HepG2 (cell line): ENCODE data around the gene L3MBTL1. TPM values are rescaled to one million over a fixed set of nuclear protein-coding genes. Genes with fewer than 3 reads are reported as not detected.

Experiments
- CHCHD3 ChIP-seq: sonication (generic); formaldehyde crosslinking; IDR thresholded peaks from 2 replicates; pipeline ENCODE4 v1.8.0; 2022; ENCODE audit warnings: mild to moderate bottlenecking, missing genetic modification reagents, moderate library complexity
- DNMT3B ChIP-seq: conservative IDR thresholded peaks from 2 replicates; pipeline ENCODE4 v1.6.1; 2016; ENCODE audit warnings: missing biosample characterization, control low read depth
- EP300 ChIP-seq, 3 experiments: sonication (generic) in 1 of 3; formaldehyde crosslinking in 1 of 3; IDR thresholded peaks; 2 replicates each; pipeline versions ENCODE4 v1.5.1 to v1.6.1; 2011 to 2020; ENCODE audit warnings: low read depth in 2 of 3, low read length in 2 of 3, borderline replicate concordance in 1 of 3, improper control_type of control experiment in 1 of 3, mild to moderate bottlenecking in 1 of 3, missing genetic modification reagents in 1 of 3, moderate library complexity in 1 of 3
- NRL ChIP-seq: sonication (generic); formaldehyde crosslinking; IDR thresholded peaks from 2 replicates; pipeline ENCODE4 v1.5.0; 2020; ENCODE audit warnings: missing genetic modification reagents, mild to moderate bottlenecking, moderate library complexity, borderline replicate concordance
- RORA ChIP-seq: sonication (generic); formaldehyde crosslinking; IDR thresholded peaks from 2 replicates; pipeline ENCODE4 v1.5.0; 2020; ENCODE audit warnings: mild to moderate bottlenecking, missing genetic modification reagents, moderate library complexity
- RXRB ChIP-seq: IDR thresholded peaks from 2 replicates; pipeline ENCODE4 v1.6.1; 2016; ENCODE audit warnings: borderline replicate concordance, missing genetic modification reagents, missing compliant biosample characterization
- SMARCC2 ChIP-seq: fragments of 450-650 bp; IDR thresholded peaks from 2 replicates; pipeline ENCODE4 v1.6.1; 2017; ENCODE audit warnings: antibody characterized with exemption, mild to moderate bottlenecking
- ZNF746 ChIP-seq: sonication (generic); formaldehyde crosslinking; IDR thresholded peaks from 2 replicates; pipeline ENCODE4 v1.8.0; 2022; ENCODE audit warnings: mild to moderate bottlenecking, missing genetic modification reagents
- ZNF788 ChIP-seq: sonication (generic); formaldehyde crosslinking; IDR thresholded peaks from 2 replicates; pipeline ENCODE4 v1.5.0; 2020; ENCODE audit warnings: mild to moderate bottlenecking, missing genetic modification reagents, borderline replicate concordance
- polyA plus RNA-seq, 8 experiments: library from polyadenylated mRNA; depleted of rRNA in 3 of 8; stranded (reverse) in 7 of 8; unstranded in 1 of 8; fragments of >200 nt; fragmentation: Illumina TruSeq in 4 of 8; extraction: Trizol in 4 of 8; gene quantifications; 2 replicates each; pipeline versions ENCODE4 v1.2.1 to v1.2.3, GENCODE V29; 2011 to 2016; ENCODE audit warnings: low read depth in 4 of 8, missing spikeins in 1 of 8, mixed read lengths in 1 of 8; ENCODE audit not compliant: insufficient read depth in 1 of 8
- total RNA-seq, 5 experiments: library from RNA; depleted of rRNA; stranded (reverse); fragments of >200 nt; fragmentation: Illumina TruSeq; extraction: Trizol; gene quantifications; 2 replicates each; pipeline ENCODE4 v1.2.3, GENCODE V29; 2016; ENCODE audit warnings: low read depth in 1 of 5
- TF ChIP-seq, protein P1 (sequence below): sonication (generic); formaldehyde crosslinking; IDR thresholded peaks from 2 replicates; pipeline ENCODE4 v1.4.0; 2020; ENCODE audit warnings: missing genetic modification reagents, mild to moderate bottlenecking, borderline replicate concordance
- TF ChIP-seq, protein P2 (sequence below): sonication (generic); formaldehyde crosslinking; IDR thresholded peaks from 2 replicates; pipeline ENCODE4 v1.5.1; 2020; ENCODE audit warnings: missing genetic modification reagents, mild to moderate bottlenecking, borderline replicate concordance
- TF ChIP-seq, protein P3 (sequence below), 2 experiments: sonication (generic) in 1 of 2; formaldehyde crosslinking in 1 of 2; IDR thresholded peaks; 2 replicates each; pipeline versions ENCODE4 v1.6.1 to v1.9.0; 2014 to 2022; ENCODE audit warnings: antibody characterized with exemption in 1 of 2, borderline replicate concordance in 1 of 2, inconsistent platforms in 1 of 2, low read depth in 1 of 2, missing genetic modification reagents in 1 of 2
- TF ChIP-seq, protein P4 (sequence below): IDR thresholded peaks from 2 replicates; pipeline ENCODE4 v1.6.1; 2018; ENCODE audit warnings: missing genetic modification reagents

L3MBTL1 gene
- total and polyA plus RNA-seq, 2 of the 13 experiments (the other 11 are each of a cell fraction or from before 2014, with no cell fraction given), result 9.0 to 17.8 TPM

DNA sequence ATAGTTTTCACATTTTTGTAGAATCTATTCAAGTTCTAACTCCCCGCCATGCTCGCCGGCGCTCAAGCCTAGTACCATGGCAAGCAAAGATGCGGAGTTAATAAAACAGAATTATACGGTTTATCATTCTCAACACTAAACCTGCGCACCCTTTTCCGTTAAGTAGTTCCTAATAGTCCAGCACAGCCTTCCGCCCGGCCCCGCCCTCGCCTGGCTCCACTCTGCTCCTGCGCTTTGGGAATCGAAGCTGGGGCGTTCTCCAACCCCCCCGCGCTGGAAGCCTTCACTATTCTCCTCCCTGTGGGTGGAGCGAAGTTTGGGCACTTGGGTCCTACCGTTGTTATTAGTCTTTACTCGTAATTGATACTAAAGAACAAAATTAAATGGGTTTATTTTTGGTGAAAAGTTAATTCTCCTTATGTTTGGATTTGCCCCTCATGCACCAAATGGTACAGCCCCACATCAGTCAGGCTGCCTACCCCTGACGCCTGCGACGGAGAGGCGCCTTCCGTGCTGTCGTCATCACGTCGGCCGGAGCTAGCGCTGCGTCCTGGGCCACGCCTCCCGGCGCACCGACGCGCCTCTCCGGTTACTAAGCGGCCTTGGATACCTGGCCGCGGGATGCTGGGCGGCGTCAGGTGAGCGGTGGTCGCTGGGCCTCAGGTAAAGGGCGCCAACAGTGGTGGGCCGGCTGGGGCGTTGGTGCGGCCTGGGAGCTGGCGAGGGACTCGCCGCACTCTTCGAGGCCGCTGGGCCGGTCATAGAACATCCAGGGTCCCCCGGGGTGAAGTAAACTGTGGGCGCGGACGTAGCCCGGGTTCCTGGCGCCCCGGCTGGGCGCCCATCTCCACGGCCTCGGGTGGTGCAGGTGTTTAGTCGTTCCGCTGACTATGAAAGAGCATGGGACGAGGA is 83.2 kb downstream of the L3MBTL1 start, which contains the start of gene IFT52 (continued):
- TF ChIP-seq, protein P1, sequence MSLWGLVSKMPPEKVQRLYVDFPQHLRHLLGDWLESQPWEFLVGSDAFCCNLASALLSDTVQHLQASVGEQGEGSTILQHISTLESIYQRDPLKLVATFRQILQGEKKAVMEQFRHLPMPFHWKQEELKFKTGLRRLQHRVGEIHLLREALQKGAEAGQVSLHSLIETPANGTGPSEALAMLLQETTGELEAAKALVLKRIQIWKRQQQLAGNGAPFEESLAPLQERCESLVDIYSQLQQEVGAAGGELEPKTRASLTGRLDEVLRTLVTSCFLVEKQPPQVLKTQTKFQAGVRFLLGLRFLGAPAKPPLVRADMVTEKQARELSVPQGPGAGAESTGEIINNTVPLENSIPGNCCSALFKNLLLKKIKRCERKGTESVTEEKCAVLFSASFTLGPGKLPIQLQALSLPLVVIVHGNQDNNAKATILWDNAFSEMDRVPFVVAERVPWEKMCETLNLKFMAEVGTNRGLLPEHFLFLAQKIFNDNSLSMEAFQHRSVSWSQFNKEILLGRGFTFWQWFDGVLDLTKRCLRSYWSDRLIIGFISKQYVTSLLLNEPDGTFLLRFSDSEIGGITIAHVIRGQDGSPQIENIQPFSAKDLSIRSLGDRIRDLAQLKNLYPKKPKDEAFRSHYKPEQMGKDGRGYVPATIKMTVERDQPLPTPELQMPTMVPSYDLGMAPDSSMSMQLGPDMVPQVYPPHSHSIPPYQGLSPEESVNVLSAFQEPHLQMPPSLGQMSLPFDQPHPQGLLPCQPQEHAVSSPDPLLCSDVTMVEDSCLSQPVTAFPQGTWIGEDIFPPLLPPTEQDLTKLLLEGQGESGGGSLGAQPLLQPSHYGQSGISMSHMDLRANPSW (CRISPR knock-in tag), result no peak
- TF ChIP-seq, protein P2, sequence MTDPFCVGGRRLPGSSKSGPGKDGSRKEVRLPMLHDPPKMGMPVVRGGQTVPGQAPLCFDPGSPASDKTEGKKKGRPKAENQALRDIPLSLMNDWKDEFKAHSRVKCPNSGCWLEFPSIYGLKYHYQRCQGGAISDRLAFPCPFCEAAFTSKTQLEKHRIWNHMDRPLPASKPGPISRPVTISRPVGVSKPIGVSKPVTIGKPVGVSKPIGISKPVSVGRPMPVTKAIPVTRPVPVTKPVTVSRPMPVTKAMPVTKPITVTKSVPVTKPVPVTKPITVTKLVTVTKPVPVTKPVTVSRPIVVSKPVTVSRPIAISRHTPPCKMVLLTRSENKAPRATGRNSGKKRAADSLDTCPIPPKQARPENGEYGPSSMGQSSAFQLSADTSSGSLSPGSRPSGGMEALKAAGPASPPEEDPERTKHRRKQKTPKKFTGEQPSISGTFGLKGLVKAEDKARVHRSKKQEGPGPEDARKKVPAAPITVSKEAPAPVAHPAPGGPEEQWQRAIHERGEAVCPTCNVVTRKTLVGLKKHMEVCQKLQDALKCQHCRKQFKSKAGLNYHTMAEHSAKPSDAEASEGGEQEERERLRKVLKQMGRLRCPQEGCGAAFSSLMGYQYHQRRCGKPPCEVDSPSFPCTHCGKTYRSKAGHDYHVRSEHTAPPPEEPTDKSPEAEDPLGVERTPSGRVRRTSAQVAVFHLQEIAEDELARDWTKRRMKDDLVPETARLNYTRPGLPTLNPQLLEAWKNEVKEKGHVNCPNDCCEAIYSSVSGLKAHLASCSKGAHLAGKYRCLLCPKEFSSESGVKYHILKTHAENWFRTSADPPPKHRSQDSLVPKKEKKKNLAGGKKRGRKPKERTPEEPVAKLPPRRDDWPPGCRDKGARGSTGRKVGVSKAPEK (CRISPR knock-in tag), result peak; percentile 85; the same call in 1 of the 2 replicates
- TF ChIP-seq EP300 (IDR thresholded peaks at IDR 0.05; ENCODE audit: low read depth in 2 of 2, low read length in 2 of 2) (peak; percentile 17 to 39; a peak in 2 of 4 replicates), EP300 (CRISPR knock-in tag; IDR thresholded peaks at IDR 0.05; ENCODE audit: borderline replicate concordance) (0 out of 2 replicates have a peak, but pooled peaks have one; percentile 39), NRL (peak; percentile 85; the same call in 1 of the 2 replicates), CHCHD3 (CRISPR knock-in tag) (no peak), RXRB (peak; percentile 41), DNMT3B (CRISPR knock-in tag) (no peak; the same call in 1 of the 2 replicates), RORA (CRISPR knock-in tag) (no peak), SMARCC2 (no peak), ZNF788 (CRISPR knock-in tag) (peak; percentile 64; the same call in 1 of the 2 replicates), ZNF746 (peak; percentile 47; the same call in 1 of the 2 replicates)
- TF ChIP-seq, protein P3, sequence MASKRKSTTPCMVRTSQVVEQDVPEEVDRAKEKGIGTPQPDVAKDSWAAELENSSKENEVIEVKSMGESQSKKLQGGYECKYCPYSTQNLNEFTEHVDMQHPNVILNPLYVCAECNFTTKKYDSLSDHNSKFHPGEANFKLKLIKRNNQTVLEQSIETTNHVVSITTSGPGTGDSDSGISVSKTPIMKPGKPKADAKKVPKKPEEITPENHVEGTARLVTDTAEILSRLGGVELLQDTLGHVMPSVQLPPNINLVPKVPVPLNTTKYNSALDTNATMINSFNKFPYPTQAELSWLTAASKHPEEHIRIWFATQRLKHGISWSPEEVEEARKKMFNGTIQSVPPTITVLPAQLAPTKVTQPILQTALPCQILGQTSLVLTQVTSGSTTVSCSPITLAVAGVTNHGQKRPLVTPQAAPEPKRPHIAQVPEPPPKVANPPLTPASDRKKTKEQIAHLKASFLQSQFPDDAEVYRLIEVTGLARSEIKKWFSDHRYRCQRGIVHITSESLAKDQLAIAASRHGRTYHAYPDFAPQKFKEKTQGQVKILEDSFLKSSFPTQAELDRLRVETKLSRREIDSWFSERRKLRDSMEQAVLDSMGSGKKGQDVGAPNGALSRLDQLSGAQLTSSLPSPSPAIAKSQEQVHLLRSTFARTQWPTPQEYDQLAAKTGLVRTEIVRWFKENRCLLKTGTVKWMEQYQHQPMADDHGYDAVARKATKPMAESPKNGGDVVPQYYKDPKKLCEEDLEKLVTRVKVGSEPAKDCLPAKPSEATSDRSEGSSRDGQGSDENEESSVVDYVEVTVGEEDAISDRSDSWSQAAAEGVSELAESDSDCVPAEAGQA (IDR thresholded peaks at IDR 0.05; ENCODE audit: low read depth), result peak; percentile 73
- TF ChIP-seq, protein P3 (CRISPR knock-in tag; IDR thresholded peaks at IDR 0.05; ENCODE audit: borderline replicate concordance), result no peak; the same call in 1 of the 2 replicates
- TF ChIP-seq, protein P4, sequence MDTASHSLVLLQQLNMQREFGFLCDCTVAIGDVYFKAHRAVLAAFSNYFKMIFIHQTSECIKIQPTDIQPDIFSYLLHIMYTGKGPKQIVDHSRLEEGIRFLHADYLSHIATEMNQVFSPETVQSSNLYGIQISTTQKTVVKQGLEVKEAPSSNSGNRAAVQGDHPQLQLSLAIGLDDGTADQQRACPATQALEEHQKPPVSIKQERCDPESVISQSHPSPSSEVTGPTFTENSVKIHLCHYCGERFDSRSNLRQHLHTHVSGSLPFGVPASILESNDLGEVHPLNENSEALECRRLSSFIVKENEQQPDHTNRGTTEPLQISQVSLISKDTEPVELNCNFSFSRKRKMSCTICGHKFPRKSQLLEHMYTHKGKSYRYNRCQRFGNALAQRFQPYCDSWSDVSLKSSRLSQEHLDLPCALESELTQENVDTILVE (CRISPR knock-in tag), result peak; percentile 90
